Measurements from ENCODE around the gene CD2AP. TPM values are rescaled to one million over a fixed set of nuclear protein-coding genes. Genes with fewer than 3 reads are reported as not detected.
A peak's percentile ranks its signal among the peaks of the same experiment; 100 is the strongest.

The CD2AP gene
- total and polyA plus RNA-seq, 2 of the 8 experiments (the other 6 are each of a cell fraction or from before 2014, with no cell fraction given), result 8.6 to 75.6 TPM

DNA sequence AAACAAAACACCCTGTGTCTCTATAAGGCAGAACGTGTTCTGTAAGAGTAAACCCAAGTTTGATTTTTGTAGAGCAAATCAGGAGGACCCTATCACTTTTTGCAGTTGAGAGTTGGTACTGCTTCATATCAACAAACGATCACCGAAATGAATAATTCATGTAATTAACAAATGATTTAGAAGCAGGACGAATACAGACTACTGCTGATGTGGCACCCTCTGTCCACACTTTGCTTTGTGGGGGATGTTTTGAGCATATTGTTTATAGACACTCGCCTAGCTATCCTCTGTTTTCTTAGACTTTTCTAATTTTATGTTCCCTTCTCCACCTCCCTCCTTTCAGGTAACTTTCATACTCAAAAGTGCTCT lies 1.5 kb downstream of the CD2AP start:
- Histone ChIP-seq H3K27ac (ENCODE audit: low read depth, low read length) (0 out of 2 replicates have a peak overlapping the region, but pooled peaks have one; percentile 90), H3K4ac (replicated peaks; ENCODE audit: insufficient read length, low read depth, low read length) (no peak overlapping the region), H2BK5ac (ENCODE audit: low read depth, low read length) (no peak overlapping the region), H2AK5ac (ENCODE audit: low read depth, low read length) (no peak overlapping the region), H3K9me3 (ENCODE audit: insufficient read depth in 2 of 2, low read depth in 1 of 2, low read length in 1 of 2) (no peaks in the 10 kb centered on the region), H3K9ac (replicated peaks in 1 of 4; ENCODE audit: extremely low read depth in 1 of 4, low read depth in 3 of 4, low read length in 3 of 4) (peak overlapping the region; percentile 64 to 90 (median 84); a peak in 6 of 7 replicates), H3K79me2 (ENCODE audit: control insufficient read depth in 1 of 2, insufficient read depth in 2 of 2, low read length in 2 of 2) (peaks cover 46 to 79% of the 10 kb centered on the region in 2 experiments), H3K18ac (ENCODE audit: extremely low read depth, low read length) (no peak overlapping the region), H4K91ac (replicated peaks; ENCODE audit: insufficient read length, low read length) (no peak overlapping the region), H3K23ac (ENCODE audit: insufficient read length) (no peak overlapping the region), H2BK20ac (ENCODE audit: low read length) (no peak overlapping the region), H2AFZ (ENCODE audit: low read length) (no peak overlapping the region), H3K4me3 (ENCODE audit: extremely low read depth in 1 of 4, insufficient read depth in 2 of 4, low read depth in 3 of 4, low read length in 4 of 4) (peak overlapping the region; percentile 69 to 91 (median 82)), H2BK12ac (ENCODE audit: low read depth, low read length) (no peak overlapping the region), H3K4me1 (replicated peaks in 1 of 4; ENCODE audit: control insufficient read depth in 3 of 4, insufficient read depth in 4 of 4, low read length in 3 of 4) (peaks cover 0 to 9% (median 2%) of the 10 kb centered on the region in 4 experiments; a peak in 3 of 7 replicates), H3K23me2 (ENCODE audit: low read depth, low read length) (peaks cover 5% of the 10 kb centered on the region; the same call in 1 of the 2 replicates), H4K20me1 (replicated peaks in 1 of 2; ENCODE audit: control insufficient read depth in 1 of 2, insufficient read depth in 2 of 2, low read length in 2 of 2) (peaks cover 5 to 9% of the 10 kb centered on the region in 2 experiments), H2BK15ac (ENCODE audit: low read length) (no peak overlapping the region), H3K79me1 (ENCODE audit: low read depth, low read length) (no peaks in the 10 kb centered on the region; the same call in 1 of the 2 replicates), H3K56ac (replicated peaks; ENCODE audit: insufficient read length, low read depth, low read length) (no peak overlapping the region), H4K8ac (ENCODE audit: extremely low read depth, insufficient read depth, low read length) (no peak overlapping the region), H3K36me3 (ENCODE audit: control insufficient read depth in 2 of 4, insufficient read depth in 4 of 4, low read length in 3 of 4) (no peaks in the 10 kb centered on the region), H4K5ac (ENCODE audit: insufficient read length, low read depth, low read length) (no peak overlapping the region), H2BK120ac (replicated peaks; ENCODE audit: low read depth, low read length) (no peak overlapping the region), H3K27me3 (replicated peaks in 1 of 4; ENCODE audit: control insufficient read depth in 3 of 4, extremely low read depth in 1 of 4, insufficient read depth in 3 of 4, low read length in 3 of 4) (no peaks in the 10 kb centered on the region), H3K14ac (ENCODE audit: insufficient read length) (no peak overlapping the region), H3K4me2 (ENCODE audit: insufficient read depth in 1 of 2, low read depth in 2 of 2, low read length in 2 of 2) (peak overlapping the region; percentile 71 to 91)
- FAIRE-seq (no peak), DNase-seq (ENCODE audit: low read depth in 1 of 2, low spot score in 2 of 2) (no peak)
- 3% methylated on average over 5 of the region's 5 CpGs; no CpG with 5 or more reads in 1 of the 2 experiments for WGBS, 2 experiments (ENCODE audit: extremely low coverage in 1 of 2, insufficient coverage in 1 of 2, insufficient read length in 1 of 2, insufficient replicate concordance in 2 of 2, low coverage in 1 of 2, low lambda C conversion rate in 2 of 2, missing lambda C conversion rate in 1 of 2)
- TF ChIP-seq NRF1 (IDR thresholded peaks at IDR 0.05; ENCODE audit: low read depth, low read length), result no peak
- no peak for TF ChIP-seq BRCA1 (IDR thresholded peaks at IDR 0.05; ENCODE audit: low read depth, low read length)
- TF ChIP-seq SUZ12 (IDR thresholded peaks at IDR 0.05; ENCODE audit: low read length), result no peak
- no peak for TF ChIP-seq CEBPB (IDR thresholded peaks at IDR 0.05; ENCODE audit: low read depth, low read length)
- no peak for TF ChIP-seq SIN3A (conservative IDR thresholded peaks at IDR 0.05 in 1 of 2, IDR thresholded peaks at IDR 0.05 in 1 of 2; ENCODE audit: low read depth in 1 of 2, low read length in 2 of 2)
- TF ChIP-seq SRF (IDR thresholded peaks at IDR 0.05; ENCODE audit: low read depth, low read length), result no peak
- TF ChIP-seq, protein P1, sequence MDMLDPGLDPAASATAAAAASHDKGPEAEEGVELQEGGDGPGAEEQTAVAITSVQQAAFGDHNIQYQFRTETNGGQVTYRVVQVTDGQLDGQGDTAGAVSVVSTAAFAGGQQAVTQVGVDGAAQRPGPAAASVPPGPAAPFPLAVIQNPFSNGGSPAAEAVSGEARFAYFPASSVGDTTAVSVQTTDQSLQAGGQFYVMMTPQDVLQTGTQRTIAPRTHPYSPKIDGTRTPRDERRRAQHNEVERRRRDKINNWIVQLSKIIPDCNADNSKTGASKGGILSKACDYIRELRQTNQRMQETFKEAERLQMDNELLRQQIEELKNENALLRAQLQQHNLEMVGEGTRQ (IDR thresholded peaks at IDR 0.05; ENCODE audit: low read length), result no peak
- TF ChIP-seq HDAC2 (IDR thresholded peaks at IDR 0.05; ENCODE audit: borderline replicate concordance in 1 of 2, low read depth in 2 of 2, low read length in 2 of 2), result no peak
- no peak for TF ChIP-seq KDM1A (IDR thresholded peaks at IDR 0.05; ENCODE audit: borderline replicate concordance, low read length)
- TF ChIP-seq BCL11A (IDR thresholded peaks at IDR 0.05; ENCODE audit: low read depth in 2 of 2, low read length in 2 of 2), result no peak
- TF ChIP-seq SIX5 (IDR thresholded peaks at IDR 0.05; ENCODE audit: low read depth, low read length), result no peak
- ChIA-PET POLR2A (ENCODE audit: partially characterized antibody) (interaction anchor here (0.6 to 3.3 kb wide), 8 partner anchors 8 to 255 kb away, joined by 3 to 31 read pairs (median 4); no protein-coding TSS in a partner anchor), CTCF (ENCODE audit: partially characterized antibody) (interaction anchor here (0.7 kb wide), 1 partner anchor 562 kb away, joined by 3 read pairs; no protein-coding TSS in a partner anchor)
